Keratinocyte (primary cell): ENCODE data around the gene POLR1A. TPM values are rescaled to one million over a fixed set of nuclear protein-coding genes. Genes with fewer than 3 reads are reported as not detected.

ENCODE experiments used
- DNase-seq: peaks from one replicate; pipeline ENCODE4 v3.0.0-alpha.2; 2011; ENCODE audit warnings: low read depth, missing footprints, low spot score
- FAIRE-seq: peaks from 2 replicates; lab custom pipeline; 2011; peaks lifted over from hg19 to GRCh38; lab: Jason Lieb, UNC
- H2AFZ ChIP-seq: 2 replicates; pipeline ENCODE4 v1.6.0; 2012; ENCODE audit warnings: low read length, control low read depth, inconsistent platforms; ENCODE audit not compliant: control insufficient read depth
- H3K27ac ChIP-seq: 2 replicates; pipeline ENCODE4 v1.5.1; 2011; ENCODE audit warnings: low read length; ENCODE audit not compliant: control insufficient read depth, insufficient read depth
- H3K27me3 ChIP-seq: 3 replicates; pipeline ENCODE4 v1.6.0; 2011; ENCODE audit warnings: low read length; ENCODE audit not compliant: control insufficient read depth, insufficient read depth; ENCODE audit errors: extremely low read depth
- H3K36me3 ChIP-seq, 2 experiments: 2 replicates in 1 of 2; 3 replicates in 1 of 2; pipeline ENCODE4 v1.5.1; 2011; ENCODE audit warnings: low read length in 2 of 2, mild to moderate bottlenecking in 1 of 2; ENCODE audit not compliant: control insufficient read depth in 2 of 2, insufficient read depth in 2 of 2; ENCODE audit errors: extremely low read depth in 1 of 2
- H3K4me1 ChIP-seq: 3 replicates; pipeline ENCODE4 v1.5.1; 2011; ENCODE audit warnings: low read length; ENCODE audit not compliant: control insufficient read depth, insufficient read depth; ENCODE audit errors: extremely low read depth
- H3K4me2 ChIP-seq: 3 replicates; pipeline ENCODE4 v1.6.0; 2011; ENCODE audit warnings: low read depth, low read length; ENCODE audit not compliant: control insufficient read depth, insufficient read depth; ENCODE audit errors: extremely low read depth
- H3K4me3 ChIP-seq, 3 experiments: fragments of 200-600 bp in 1 of 3; sonication (generic) in 1 of 3; 2 replicates in 2 of 3; 3 replicates in 1 of 3; pipeline ENCODE4 v1.5.1; 2011 to 2016; ENCODE audit warnings: low read length in 3 of 3, mild to moderate bottlenecking in 3 of 3, control low read depth in 2 of 3, inconsistent platforms in 1 of 3, low read depth in 1 of 3, mixed read lengths in 1 of 3, mixed run types in 1 of 3, moderate library complexity in 1 of 3; ENCODE audit not compliant: control insufficient read depth in 2 of 3, insufficient read depth in 2 of 3; ENCODE audit errors: extremely low read depth in 1 of 3
- H3K79me2 ChIP-seq: 2 replicates; pipeline ENCODE4 v1.6.0; 2012; ENCODE audit warnings: low read length; ENCODE audit not compliant: control insufficient read depth, insufficient read depth
- H3K9ac ChIP-seq: 3 replicates; pipeline ENCODE4 v1.6.0; 2011; ENCODE audit warnings: low read length; ENCODE audit not compliant: control insufficient read depth, insufficient read depth; ENCODE audit errors: extremely low read depth
- H3K9me1 ChIP-seq: 3 replicates; pipeline ENCODE4 v1.6.0; 2011; ENCODE audit warnings: low read length; ENCODE audit not compliant: control insufficient read depth, insufficient read depth; ENCODE audit errors: extremely low read depth
- H3K9me3 ChIP-seq: 2 replicates; pipeline ENCODE4 v1.5.1; 2012; ENCODE audit warnings: low read depth, low read length; ENCODE audit not compliant: control insufficient read depth
- H4K20me1 ChIP-seq: 3 replicates; pipeline ENCODE4 v1.6.0; 2011; ENCODE audit warnings: low read length; ENCODE audit not compliant: control insufficient read depth, insufficient read depth; ENCODE audit errors: extremely low read depth
- CTCF ChIP-seq, 3 experiments: IDR thresholded peaks in 1 of 3; conservative IDR thresholded peaks in 1 of 3; optimal IDR thresholded peaks in 1 of 3; 2 replicates in 2 of 3; 3 replicates in 1 of 3; pipeline versions ENCODE3 to v1.5.1; 2011; ENCODE audit warnings: low read length in 3 of 3, mild to moderate bottlenecking in 3 of 3, moderate library complexity in 2 of 3, control low read depth in 1 of 3, inconsistent platforms in 1 of 3; ENCODE audit not compliant: insufficient read depth in 2 of 3; ENCODE audit errors: extremely low read depth in 1 of 3
- EZH2 ChIP-seq: IDR thresholded peaks from one replicate; pipeline ENCODE4 v1.6.1; 2012; ENCODE audit warnings: inconsistent platforms, mild to moderate bottlenecking, low read length, moderate library complexity
- dilution Hi-C: fragments of 300-500 bp; cut with MboI; formaldehyde crosslinking; loops from one replicate; pipeline ENCODE4 v1.7.0; 2020; ENCODE audit warnings: low sequenced_read_pairs; ENCODE audit not compliant: extremely low pct_ligation_motif_present
- polyA plus RNA-seq, 5 experiments: library from polyadenylated mRNA; depleted of rRNA in 3 of 5; stranded (reverse) in 3 of 5; stranded (forward) in 1 of 5; unstranded in 1 of 5; fragments of >200 nt; gene quantifications; 1 replicate in 1 of 5; 2 replicates in 3 of 5; 3 replicates in 1 of 5; pipeline versions ENCODE4 v1.2.1 to v1.2.3, GENCODE V29; 2011 to 2012; ENCODE audit warnings: missing spikeins in 2 of 5, low read depth in 1 of 5, low replicate concordance in 1 of 5

POLR1A gene
- polyA plus RNA-seq, 1 donor (not counting 4 experiments of a cell fraction or from before 2014, with no cell fraction given) = 16.1 TPM

GRCh38 chr2:86001326-86001725 lies 104.4 kb downstream of the POLR1A start:
- no peaks in the 10 kb centered on the region for H3K36me3 ChIP-seq
- no peaks in the 10 kb centered on the region for H3K79me2 ChIP-seq
- no peaks in the 10 kb centered on the region for H3K27me3 ChIP-seq
- no peaks in the 10 kb centered on the region for H3K9me1 ChIP-seq
- peaks cover 2% of the 10 kb centered on the region for H3K9me3 ChIP-seq
- FAIRE-seq (no peak), DNase-seq (no peak)
- H3K27ac ChIP-seq = no peak overlapping the region
- H2AFZ ChIP-seq = no peak overlapping the region
- H3K4me1 ChIP-seq = no peaks in the 10 kb centered on the region
- H3K9ac ChIP-seq = no peak overlapping the region
- H3K4me3 ChIP-seq = no peak overlapping the region
- dilution Hi-C loops = no loop called here
- no peaks in the 10 kb centered on the region for H4K20me1 ChIP-seq
- H3K4me2 ChIP-seq = no peak overlapping the region
- no peak for TF ChIP-seq CTCF (optimal IDR thresholded peaks at IDR 0.05 in 1 of 3, IDR thresholded peaks at IDR 0.05 in 1 of 3, conservative IDR thresholded peaks at IDR 0.05 in 1 of 3; ENCODE audit: extremely low read depth in 1 of 3, insufficient read depth in 2 of 3, low read length in 3 of 3)
- TF ChIP-seq EZH2 = no peak

- Histone ChIP-seq H2AFZ (no peak overlapping the region), H3K4me3 (no peak overlapping the region), H3K9me1 (no peaks in the 10 kb centered on the region), H3K4me1 (no peaks in the 10 kb centered on the region), H3K4me2 (no peak overlapping the region), H3K9ac (no peak overlapping the region), H3K27me3 (no peaks in the 10 kb centered on the region), H3K27ac (no peak overlapping the region), H3K36me3 (no peaks in the 10 kb centered on the region), H3K79me2 (no peaks in the 10 kb centered on the region), H3K9me3 (peaks cover 2% of the 10 kb centered on the region), H4K20me1 (no peaks in the 10 kb centered on the region)
- dilution Hi-C loops = no loop called here
- no peak for FAIRE-seq
- no peak for DNase-seq
- TF ChIP-seq CTCF (optimal IDR thresholded peaks at IDR 0.05 in 1 of 3, IDR thresholded peaks at IDR 0.05 in 1 of 3, conservative IDR thresholded peaks at IDR 0.05 in 1 of 3; ENCODE audit: extremely low read depth in 1 of 3, insufficient read depth in 2 of 3, low read length in 3 of 3) (no peak), EZH2 (no peak)
Measured at GRCh38 chr2:86000938-86001312, 104.8 kb downstream of the POLR1A start.
